GM21528 (cell line): ENCODE measurements around the gene CHRNA9.

Experiments
- ATAC-seq: cut with Tn5 transposase; IDR thresholded peaks from one replicate; pipeline ENCODE4 v1.9.1; 2021; ENCODE audit warnings: mild to moderate bottlenecking, moderate library complexity; ENCODE audit not compliant: unreplicated experiment, low FRiP score

Gene CHRNA9

GRCh38 chr4:40333921-40334352, 1.2 kb upstream of the CHRNA9 start:
- no peak for ATAC-seq

- no peak for ATAC-seq
These were observed 377 bp downstream of the CHRNA9 start for GRCh38 chr4:40335525-40335894.

- no peak for ATAC-seq
These were observed 1.9 kb downstream of the CHRNA9 start for GRCh38 chr4:40337051-40337450.

GRCh38 chr4:40337523-40337922, 2.4 kb downstream of the CHRNA9 start:
- no peak for ATAC-seq

GRCh38 chr4:40340030-40340429, 4.9 kb downstream of the CHRNA9 start:
- no peak for ATAC-seq

GRCh38 chr4:40347472-40347871, 12.3 kb downstream of the CHRNA9 start:
- no peak for ATAC-seq

- ATAC-seq: no peak
These were observed 12.9 kb downstream of the CHRNA9 start for GRCh38 chr4:40348000-40348399.

GRCh38 chr4:40349561-40350198, 14.5 kb downstream of the CHRNA9 start:
- no peak for ATAC-seq

- ATAC-seq: no peak
These were observed 15.6 kb downstream of the CHRNA9 start for GRCh38 chr4:40350627-40351227.

- no peak for ATAC-seq
These were observed 19.0 kb downstream of the CHRNA9 start for GRCh38 chr4:40354158-40354557.

GRCh38 chr4:40355131-40355530, 20.0 kb downstream of the CHRNA9 start:
- no peak for ATAC-seq

GRCh38 chr4:40357738-40358137, 22.6 kb downstream of the CHRNA9 start:
- ATAC-seq: no peak

- no peak for ATAC-seq
These were observed 26.2 kb downstream of the CHRNA9 start for GRCh38 chr4:40361338-40361737.

- no peak for ATAC-seq
These were observed 28.3 kb downstream of the CHRNA9 start for GRCh38 chr4:40363382-40363920.

GRCh38 chr4:40363945-40364344, 28.8 kb downstream of the CHRNA9 start:
- no peak for ATAC-seq

GRCh38 chr4:40365766-40366165, 30.6 kb downstream of the CHRNA9 start:
- no peak for ATAC-seq

- no peak for ATAC-seq
These were observed 32.3 kb downstream of the CHRNA9 start for GRCh38 chr4:40367451-40367850.

GRCh38 chr4:40369437-40370274, 34.5 kb downstream of the CHRNA9 start:
- ATAC-seq: no peak

GRCh38 chr4:40372651-40373050, 37.5 kb downstream of the CHRNA9 start:
- no peak for ATAC-seq

- no peak for ATAC-seq
These were observed 38.5 kb downstream of the CHRNA9 start for GRCh38 chr4:40373636-40374035.

- ATAC-seq: no peak
These were observed 40.0 kb downstream of the CHRNA9 start for GRCh38 chr4:40375095-40375494.
